Loucy (cell line): ENCODE results near the gene NCR3LG1.

Experiments
- H2AFZ ChIP-seq: fragments of 200-600 bp; sonication (generic); 2 replicates; pipeline ENCODE4 v1.6.0; 2016; ENCODE audit warnings: antibody characterized with exemption, mild to moderate bottlenecking, low read length, moderate library complexity
- H3F3A ChIP-seq: fragments of 200-600 bp; 2 replicates; pipeline ENCODE4 v1.6.0; 2016; ENCODE audit warnings: antibody characterized with exemption, low read depth, mild to moderate bottlenecking
- H3K27me3 ChIP-seq: fragments of 200-600 bp; sonication (generic); 2 replicates; pipeline ENCODE4 v1.6.1; 2014; ENCODE audit warnings: low read length, mild to moderate bottlenecking; ENCODE audit not compliant: insufficient read depth, poor library complexity, severe bottlenecking
- H3K36me3 ChIP-seq: fragments of 200-600 bp; sonication (generic); 2 replicates; pipeline ENCODE4 v1.6.1; 2016; ENCODE audit warnings: low read length; ENCODE audit not compliant: insufficient read depth
- H3K4me1 ChIP-seq: fragments of 200-600 bp; sonication (generic); 2 replicates; pipeline ENCODE4 v1.5.1; 2014; ENCODE audit warnings: low read length, mild to moderate bottlenecking; ENCODE audit not compliant: insufficient read depth, poor library complexity, severe bottlenecking
- H3K4me2 ChIP-seq: fragments of 200-600 bp; sonication (generic); 2 replicates; pipeline ENCODE4 v1.6.0; 2014; ENCODE audit warnings: antibody characterized with exemption, low read length, low read depth, mild to moderate bottlenecking; ENCODE audit not compliant: poor library complexity, severe bottlenecking
- H3K4me3 ChIP-seq: fragments of 200-600 bp; sonication (generic); 2 replicates; pipeline ENCODE4 v1.5.1; 2014; ENCODE audit warnings: low read length, mild to moderate bottlenecking, mixed read lengths; ENCODE audit not compliant: poor library complexity, severe bottlenecking
- H3K79me2 ChIP-seq: fragments of 200-600 bp; sonication (generic); 2 replicates; pipeline ENCODE4 v1.6.1; 2014; ENCODE audit warnings: low read length; ENCODE audit not compliant: insufficient read depth
- H3K9ac ChIP-seq: fragments of 200-600 bp; sonication (generic); 2 replicates; pipeline ENCODE4 v1.6.0; 2014; ENCODE audit warnings: mild to moderate bottlenecking, low read depth, low read length, moderate library complexity; ENCODE audit not compliant: poor library complexity, severe bottlenecking
- H3K9me2 ChIP-seq: fragments of 200-600 bp; sonication (generic); replicated peaks from 2 replicates; pipeline ENCODE4 v1.6.1; 2016; ENCODE audit warnings: low read depth, low read length, mixed read lengths
- H3K9me3 ChIP-seq: fragments of 200-600 bp; sonication (generic); 2 replicates; pipeline ENCODE4 v1.6.1; 2014; ENCODE audit warnings: mild to moderate bottlenecking, antibody characterized with exemption, low read length, low read depth; ENCODE audit not compliant: insufficient read depth
- H4K20me1 ChIP-seq: fragments of 200-600 bp; sonication (generic); 2 replicates; pipeline ENCODE4 v1.6.0; 2014; ENCODE audit warnings: antibody characterized with exemption, low read length, mild to moderate bottlenecking; ENCODE audit not compliant: insufficient read depth, poor library complexity, severe bottlenecking
- EZH2phosphoT487 ChIP-seq: fragments of 200-600 bp; IDR thresholded peaks from 2 replicates; pipeline ENCODE4 v1.6.1; 2018; ENCODE audit warnings: antibody characterized with exemption, mild to moderate bottlenecking, moderate library complexity, borderline replicate concordance
- TF ChIP-seq, protein P1 (sequence below): fragments of 200-600 bp; sonication (generic); conservative IDR thresholded peaks from 2 replicates; pipeline ENCODE4 v1.5.1; 2014; ENCODE audit warnings: mild to moderate bottlenecking, antibody characterized with exemption, low read length

The NCR3LG1 gene

GRCh38 chr11:17376493-17376892 lies 24.9 kb downstream of the NCR3LG1 start:
- TF ChIP-seq, protein P1, sequence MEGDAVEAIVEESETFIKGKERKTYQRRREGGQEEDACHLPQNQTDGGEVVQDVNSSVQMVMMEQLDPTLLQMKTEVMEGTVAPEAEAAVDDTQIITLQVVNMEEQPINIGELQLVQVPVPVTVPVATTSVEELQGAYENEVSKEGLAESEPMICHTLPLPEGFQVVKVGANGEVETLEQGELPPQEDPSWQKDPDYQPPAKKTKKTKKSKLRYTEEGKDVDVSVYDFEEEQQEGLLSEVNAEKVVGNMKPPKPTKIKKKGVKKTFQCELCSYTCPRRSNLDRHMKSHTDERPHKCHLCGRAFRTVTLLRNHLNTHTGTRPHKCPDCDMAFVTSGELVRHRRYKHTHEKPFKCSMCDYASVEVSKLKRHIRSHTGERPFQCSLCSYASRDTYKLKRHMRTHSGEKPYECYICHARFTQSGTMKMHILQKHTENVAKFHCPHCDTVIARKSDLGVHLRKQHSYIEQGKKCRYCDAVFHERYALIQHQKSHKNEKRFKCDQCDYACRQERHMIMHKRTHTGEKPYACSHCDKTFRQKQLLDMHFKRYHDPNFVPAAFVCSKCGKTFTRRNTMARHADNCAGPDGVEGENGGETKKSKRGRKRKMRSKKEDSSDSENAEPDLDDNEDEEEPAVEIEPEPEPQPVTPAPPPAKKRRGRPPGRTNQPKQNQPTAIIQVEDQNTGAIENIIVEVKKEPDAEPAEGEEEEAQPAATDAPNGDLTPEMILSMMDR: no peak
- no peak for TF ChIP-seq EZH2phosphoT487
- peaks cover 6% of the 10 kb centered on the region; the same call in 1 of the 2 replicates for H3K36me3 ChIP-seq
- H3K9ac ChIP-seq: no peak overlapping the region
- H3K9me3 ChIP-seq: peaks cover 18% of the 10 kb centered on the region
- no peak overlapping the region for H3K4me2 ChIP-seq
- H2AFZ ChIP-seq: no peak overlapping the region
- no peaks in the 10 kb centered on the region for H3K27me3 ChIP-seq
- H3K9me2 ChIP-seq: no peaks in the 10 kb centered on the region
- H3K4me1 ChIP-seq: no peaks in the 10 kb centered on the region
- no peaks in the 10 kb centered on the region for H3F3A ChIP-seq
- H3K4me3 ChIP-seq: no peak overlapping the region
- H3K79me2 ChIP-seq: no peaks in the 10 kb centered on the region
- H4K20me1 ChIP-seq: no peaks in the 10 kb centered on the region

DNA sequence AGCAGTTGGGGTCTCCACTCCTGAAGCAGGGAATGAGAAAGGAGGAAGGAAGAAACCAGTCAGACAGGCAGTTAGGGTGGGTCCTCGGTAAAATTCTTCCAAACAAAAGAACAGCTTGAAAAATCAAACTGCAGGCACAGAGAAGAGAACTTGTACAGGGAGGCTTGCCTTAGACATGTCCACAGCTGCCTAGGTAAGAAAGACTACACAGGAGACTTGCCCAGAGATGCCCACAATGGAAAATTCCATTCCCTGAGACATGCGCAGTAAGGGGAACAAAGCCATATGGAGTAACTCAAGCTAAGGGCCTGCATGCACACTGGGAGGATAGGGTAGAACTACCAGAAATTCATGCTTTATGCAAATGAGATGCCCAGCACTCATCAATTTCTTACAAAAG lies 27.1 kb downstream of the NCR3LG1 start:
- no peak overlapping the region for H2AFZ ChIP-seq
- H3K27me3 ChIP-seq: no peaks in the 10 kb centered on the region
- no peaks in the 10 kb centered on the region for H3K4me1 ChIP-seq
- H4K20me1 ChIP-seq: no peaks in the 10 kb centered on the region
- TF ChIP-seq EZH2phosphoT487: no peak
- TF ChIP-seq, protein P1: no peak
- H3K9me3 ChIP-seq: no peaks in the 10 kb centered on the region
- no peaks in the 10 kb centered on the region for H3F3A ChIP-seq
- no peaks in the 10 kb centered on the region for H3K9me2 ChIP-seq
- H3K36me3 ChIP-seq: no peaks in the 10 kb centered on the region
- H3K9ac ChIP-seq: no peak overlapping the region
- no peaks in the 10 kb centered on the region for H3K79me2 ChIP-seq
- H3K4me2 ChIP-seq: no peak overlapping the region
- H3K4me3 ChIP-seq: no peak overlapping the region

GRCh38 chr11:17379383-17380180 lies 28.0 kb downstream of the NCR3LG1 start:
- Histone ChIP-seq H3F3A (no peaks in the 10 kb centered on the region), H3K36me3 (no peaks in the 10 kb centered on the region), H4K20me1 (no peaks in the 10 kb centered on the region), H3K4me2 (no peak overlapping the region), H3K79me2 (no peaks in the 10 kb centered on the region), H3K4me3 (no peak overlapping the region), H3K4me1 (no peaks in the 10 kb centered on the region), H3K27me3 (no peaks in the 10 kb centered on the region), H2AFZ (no peak overlapping the region), H3K9me2 (no peaks in the 10 kb centered on the region), H3K9me3 (no peaks in the 10 kb centered on the region), H3K9ac (no peak overlapping the region)
- TF ChIP-seq, protein P1: no peak
- TF ChIP-seq EZH2phosphoT487: no peak
